GM15510 (cell line): ENCODE measurements around the gene ATP1A2.

Experiments
- POLR2A ChIP-seq: IDR thresholded peaks from 3 replicates; pipeline ENCODE4 v1.6.1; 2011; ENCODE audit warnings: borderline replicate concordance; ENCODE audit not compliant: insufficient read length; ENCODE audit errors: extremely low read depth

Gene ATP1A2

DNA sequence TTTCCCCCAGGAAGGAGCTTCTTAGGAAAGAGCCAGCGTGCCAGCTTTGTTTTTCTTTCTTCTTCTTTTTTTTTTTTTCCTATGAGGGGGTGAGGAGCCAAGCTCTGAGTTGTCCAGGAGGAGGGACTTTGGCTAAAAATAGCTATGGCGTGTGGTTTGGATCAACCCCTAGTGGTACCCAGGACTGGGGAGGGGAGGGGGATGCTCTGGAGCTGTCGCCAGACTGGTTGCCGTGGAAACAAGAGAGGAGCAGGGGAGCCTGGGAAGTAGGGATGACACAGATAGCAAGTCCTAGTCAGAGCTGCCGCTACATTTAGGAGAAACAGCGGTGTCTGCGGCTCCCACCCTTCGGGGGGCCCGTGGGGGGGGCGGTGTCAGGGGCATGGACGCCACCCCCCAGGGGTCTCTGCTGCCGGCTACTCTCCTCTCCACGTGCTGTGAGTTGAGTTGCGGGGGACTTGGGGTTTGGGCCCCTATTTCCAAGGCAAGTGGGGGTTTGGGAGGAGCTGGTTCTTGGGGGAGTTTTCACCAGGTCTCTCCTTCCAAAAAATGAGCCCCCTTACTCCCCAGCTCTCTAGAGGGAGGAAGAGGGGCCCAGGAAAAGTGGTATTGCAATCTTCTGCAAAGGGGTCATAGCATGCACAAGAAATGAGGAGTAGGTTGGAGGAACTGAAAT, 34.2 kb upstream of the ATP1A2 start, which contains the start of gene KCNJ9:
TSS of gene KCNJ9 (plus strand) at position 278 of the 676 bp plus-strand sequence. CDS start 2,493 bp downstream, outside the sequence.
- TF ChIP-seq POLR2A, result no peak

DNA sequence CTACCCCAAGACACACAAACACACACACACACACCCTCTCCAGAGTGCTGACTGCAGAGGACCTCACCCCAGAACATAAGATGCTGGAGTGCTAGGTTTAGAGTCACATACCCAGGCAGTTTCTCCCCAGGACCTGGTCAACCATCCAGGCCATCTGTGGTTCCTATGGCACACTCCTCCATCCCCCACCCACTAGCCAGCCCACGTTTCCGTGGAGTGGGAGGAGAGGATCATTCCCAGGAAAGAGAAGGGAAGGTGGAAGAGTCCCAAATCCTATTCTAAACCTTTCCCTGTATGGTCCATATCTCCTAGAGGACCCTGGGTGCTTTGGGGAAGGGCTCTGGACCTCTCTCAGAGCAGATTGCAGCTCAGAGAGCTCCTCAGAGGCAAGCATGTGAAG, 33.1 kb upstream of the ATP1A2 start:
- no peak for TF ChIP-seq POLR2A

GRCh38 chr1:160082926-160083325, 32.6 kb upstream of the ATP1A2 start:
- no peak for TF ChIP-seq POLR2A

- TF ChIP-seq POLR2A, result no peak
Measured at GRCh38 chr1:160083968-160084770, 31.4 kb upstream of the ATP1A2 start.

DNA sequence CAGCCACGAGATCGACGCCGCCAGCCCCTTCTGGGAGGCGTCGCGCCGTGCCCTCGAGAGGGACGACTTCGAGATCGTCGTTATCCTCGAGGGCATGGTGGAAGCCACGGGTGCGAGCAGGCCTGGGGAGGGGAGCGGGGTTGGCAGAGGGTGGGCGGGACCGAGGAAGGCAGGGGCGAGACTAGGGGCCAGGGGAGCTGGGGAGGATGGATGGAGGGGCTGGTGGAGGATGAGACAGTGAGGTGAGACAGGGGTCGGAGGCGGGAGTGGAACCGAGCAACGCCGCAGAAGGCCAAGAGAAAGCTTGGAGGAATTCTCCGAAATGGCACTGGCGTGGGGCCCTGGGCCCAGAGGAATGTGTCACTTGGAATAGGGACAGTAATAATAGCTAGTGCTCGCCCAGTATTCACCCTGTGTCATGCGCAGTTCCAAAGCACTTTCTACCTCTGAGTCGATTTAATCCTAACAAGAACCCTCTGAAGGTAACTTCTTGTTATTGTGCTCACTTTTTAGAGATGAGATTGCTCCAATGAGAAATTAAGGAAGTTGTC, 30.7 kb upstream of the ATP1A2 start:
- TF ChIP-seq POLR2A, result no peak

DNA sequence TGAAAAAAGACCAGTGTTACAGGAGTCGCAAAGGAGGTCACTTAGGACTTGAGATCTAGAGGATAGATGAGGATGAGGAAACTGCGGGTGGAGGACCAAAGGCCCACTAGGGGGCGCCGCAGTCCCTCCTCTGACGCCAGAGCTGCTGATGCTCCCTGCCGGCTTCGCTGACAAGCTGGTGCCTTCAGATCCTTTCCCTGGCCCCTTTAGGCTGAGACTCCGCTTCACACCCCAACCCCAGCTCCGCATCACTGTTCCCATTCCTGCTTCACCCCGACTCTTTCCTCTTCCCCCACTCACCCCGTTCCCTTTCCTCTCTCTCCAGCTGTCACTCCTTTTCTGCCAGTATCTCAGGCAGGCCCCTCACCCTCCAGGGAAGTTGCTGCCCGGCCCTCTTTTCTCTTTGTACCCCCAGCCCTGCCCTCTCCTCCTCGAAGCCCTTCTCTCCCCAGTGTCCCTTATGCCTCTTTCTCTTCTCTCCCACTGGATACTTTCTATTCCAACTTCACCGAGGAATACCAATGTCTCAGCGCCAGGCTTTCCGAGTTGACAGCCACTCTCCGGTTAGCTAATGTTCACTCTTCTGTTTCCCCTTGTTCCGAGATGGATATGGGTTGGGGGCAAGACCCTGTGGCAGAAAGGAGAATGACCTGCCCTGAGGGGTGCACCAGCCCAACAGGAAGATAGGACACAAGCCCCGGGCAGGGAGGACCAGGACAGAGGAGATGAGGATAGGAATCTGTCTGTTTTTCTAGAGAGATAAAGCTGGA, 29.7 kb upstream of the ATP1A2 start:
- TF ChIP-seq POLR2A, result no peak

DNA sequence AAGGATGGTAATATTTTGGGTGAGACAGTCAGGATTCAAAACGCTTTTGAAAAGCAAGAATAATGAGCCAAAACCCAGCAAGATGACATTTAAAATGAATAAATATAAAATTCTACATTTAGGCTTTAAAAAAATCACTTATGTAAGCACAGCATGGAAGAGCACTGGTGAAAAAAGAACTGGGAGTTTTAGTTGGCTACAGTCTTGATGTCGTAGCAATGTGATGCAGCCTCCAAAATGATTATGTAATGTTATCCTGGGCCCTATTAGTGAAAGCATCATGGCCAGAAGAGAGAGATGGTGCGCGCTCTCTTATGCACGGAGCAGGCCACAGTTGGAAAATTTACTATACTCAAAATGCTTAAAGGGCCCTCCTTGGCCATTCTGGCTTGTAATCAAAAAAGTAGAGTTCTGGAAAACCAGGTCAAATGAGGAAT, 29.1 kb upstream of the ATP1A2 start:
- TF ChIP-seq POLR2A, result no peak

- TF ChIP-seq POLR2A, result no peak
Measured at GRCh38 chr1:160087118-160087662, 28.4 kb upstream of the ATP1A2 start.

- no peak for TF ChIP-seq POLR2A
Measured at GRCh38 chr1:160089883-160090282, 25.7 kb upstream of the ATP1A2 start.

DNA sequence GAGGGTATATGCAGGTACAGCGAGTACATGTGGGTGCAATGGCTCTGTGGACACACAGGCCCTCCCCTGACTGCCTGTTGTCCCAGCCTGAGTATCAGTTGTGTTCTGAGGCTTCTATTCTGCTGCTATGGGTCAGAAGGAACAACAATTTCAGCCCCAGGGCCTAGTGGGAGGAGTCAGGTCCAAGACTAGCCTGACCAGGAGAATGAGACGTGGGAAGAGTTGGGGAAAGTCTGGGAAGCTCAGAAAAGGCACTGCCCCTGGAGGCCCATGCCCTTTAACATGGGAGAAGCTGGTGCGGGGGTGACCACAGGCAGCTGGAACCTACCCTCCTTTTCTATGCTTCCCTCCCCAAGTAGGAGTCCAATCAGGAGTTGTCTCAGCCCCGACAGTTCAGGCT, 24.8 kb upstream of the ATP1A2 start:
- TF ChIP-seq POLR2A, result no peak

GRCh38 chr1:160091666-160092223, 23.8 kb upstream of the ATP1A2 start:
- no peak for TF ChIP-seq POLR2A

- TF ChIP-seq POLR2A, result no peak
Measured at GRCh38 chr1:160092366-160093068, 23.0 kb upstream of the ATP1A2 start.

DNA sequence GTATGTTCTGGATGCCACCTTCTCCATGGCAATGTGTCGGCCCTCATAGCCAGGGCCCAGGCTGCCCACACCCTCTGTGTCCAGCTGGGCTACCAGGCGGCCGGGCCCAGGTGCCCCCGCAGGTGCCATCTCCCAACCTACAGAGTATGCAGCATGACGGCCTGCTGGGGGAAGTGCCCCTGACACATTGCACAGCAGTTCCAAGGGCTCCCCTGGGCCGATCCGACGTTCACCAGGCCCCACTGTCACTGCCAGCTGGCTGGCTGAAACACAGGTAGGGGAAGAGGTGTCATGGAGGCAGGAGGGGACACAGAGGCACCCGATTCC, 22.5 kb upstream of the ATP1A2 start:
- no peak for TF ChIP-seq POLR2A

DNA sequence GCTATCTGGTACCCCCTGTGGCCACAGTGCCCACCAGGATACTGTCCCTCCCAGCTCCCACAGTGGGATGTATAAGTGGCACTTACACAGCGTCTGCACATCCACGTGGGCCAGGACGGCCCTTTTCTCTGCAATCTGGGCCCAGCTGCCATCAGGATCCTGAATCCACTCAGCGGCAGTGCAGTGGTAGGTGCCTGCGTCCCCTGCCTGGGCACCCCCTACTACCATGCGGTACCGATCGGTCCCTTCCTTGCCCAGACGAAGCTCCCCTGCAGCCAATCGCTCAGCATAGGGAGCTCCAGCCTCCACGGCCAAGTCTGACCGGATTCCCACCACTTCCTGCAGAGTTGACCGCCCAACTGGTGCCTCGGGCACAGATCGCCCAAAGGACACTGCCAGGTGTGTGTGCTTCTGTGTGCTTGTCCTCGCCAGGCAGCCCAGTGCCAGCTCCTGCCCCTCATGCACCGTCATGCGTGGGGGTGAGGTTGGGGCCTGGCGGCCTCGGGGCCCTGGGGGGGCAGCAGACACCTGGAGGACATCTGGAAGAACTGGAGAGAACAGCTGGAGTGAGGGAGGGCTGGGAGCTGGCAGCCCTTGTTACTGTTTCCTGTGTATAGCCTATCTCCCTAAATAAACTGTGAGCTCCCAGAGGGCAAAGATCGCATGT, 21.8 kb upstream of the ATP1A2 start:
- no peak for TF ChIP-seq POLR2A

GRCh38 chr1:160094291-160094625, 21.3 kb upstream of the ATP1A2 start:
- TF ChIP-seq POLR2A, result no peak
